Mucosa of rectum (tissue), 2 donors: Measurements from ENCODE around the gene DAB1.

ENCODE experiments used
- H3K27ac ChIP-seq, 2 donors: one replicate each; pipeline ENCODE4 v1.7.0; 2013; ENCODE audit warnings: inconsistent platforms in 2 of 2, low read depth in 2 of 2, low read length in 2 of 2
- H3K27me3 ChIP-seq, 2 donors: one replicate each; pipeline ENCODE4 v1.7.0; 2013; ENCODE audit warnings: low read length in 2 of 2; ENCODE audit not compliant: control insufficient read depth in 2 of 2, insufficient read depth in 2 of 2
- H3K36me3 ChIP-seq, 2 donors: one replicate each; pipeline ENCODE4 v1.7.0; 2013; ENCODE audit warnings: low read length in 2 of 2; ENCODE audit not compliant: control insufficient read depth in 2 of 2, insufficient read depth in 2 of 2
- H3K4me1 ChIP-seq, 2 donors: one replicate each; pipeline ENCODE4 v1.7.0; 2013; ENCODE audit warnings: low read length in 2 of 2, mild to moderate bottlenecking in 1 of 2; ENCODE audit not compliant: control insufficient read depth in 2 of 2, insufficient read depth in 2 of 2
- H3K4me3 ChIP-seq, 2 donors: one replicate each; pipeline ENCODE4 v1.7.0; 2013; ENCODE audit warnings: low read length in 2 of 2
- H3K9ac ChIP-seq, 2 donors: one replicate each; pipeline ENCODE4 v1.7.0; 2013; ENCODE audit warnings: low read length in 2 of 2, low read depth in 1 of 2, mild to moderate bottlenecking in 1 of 2
- H3K9me3 ChIP-seq, 2 donors: one replicate each; pipeline ENCODE4 v1.7.0; 2013; ENCODE audit warnings: low read length in 2 of 2; ENCODE audit not compliant: control insufficient read depth in 2 of 2
- donor health status: healthy.
- donor health status: Normal muscosa, but diverticular disease.

The DAB1 gene

GRCh38 chr1:57311411-57311810 lies 112.4 kb downstream of the DAB1 start:
- Histone ChIP-seq H3K4me3 (no peak overlapping the region), H3K4me1 (peaks cover 0 to 6% of the 10 kb centered on the region in 2 donors), H3K27ac (no peak overlapping the region), H3K9ac (no peak overlapping the region), H3K27me3 (no peaks in the 10 kb centered on the region), H3K36me3 (no peaks in the 10 kb centered on the region), H3K9me3 (no peaks in the 10 kb centered on the region)

- Histone ChIP-seq H3K9ac (no peak overlapping the region), H3K9me3 (no peaks in the 10 kb centered on the region), H3K4me1 (peaks cover 0 to 6% of the 10 kb centered on the region in 2 donors), H3K27me3 (no peaks in the 10 kb centered on the region), H3K36me3 (no peaks in the 10 kb centered on the region), H3K4me3 (no peak overlapping the region), H3K27ac (no peak overlapping the region)
Observed at GRCh38 chr1:57311006-57311405, 112.9 kb downstream of the DAB1 start.

- no peak overlapping the region for H3K9ac ChIP-seq
- peaks cover 0 to 6% of the 10 kb centered on the region in 2 donors for H3K4me1 ChIP-seq
- H3K36me3 ChIP-seq = no peaks in the 10 kb centered on the region
- no peak overlapping the region for H3K27ac ChIP-seq
- no peaks in the 10 kb centered on the region for H3K9me3 ChIP-seq
- H3K4me3 ChIP-seq = no peak overlapping the region
- no peaks in the 10 kb centered on the region for H3K27me3 ChIP-seq
Observed at GRCh38 chr1:57309630-57310029, 114.2 kb downstream of the DAB1 start.

GRCh38 chr1:57307392-57308170 lies 116.3 kb downstream of the DAB1 start:
- peaks cover 0 to 6% of the 10 kb centered on the region in 2 donors for H3K4me1 ChIP-seq
- no peaks in the 10 kb centered on the region for H3K27me3 ChIP-seq
- no peak overlapping the region for H3K4me3 ChIP-seq
- H3K9ac ChIP-seq = no peak overlapping the region
- H3K27ac ChIP-seq = no peak overlapping the region
- no peaks in the 10 kb centered on the region for H3K36me3 ChIP-seq
- H3K9me3 ChIP-seq = no peaks in the 10 kb centered on the region

- Histone ChIP-seq H3K9ac (no peak overlapping the region), H3K4me1 (no peaks in the 10 kb centered on the region), H3K27ac (no peak overlapping the region), H3K4me3 (no peak overlapping the region), H3K36me3 (no peaks in the 10 kb centered on the region), H3K9me3 (no peaks in the 10 kb centered on the region), H3K27me3 (no peaks in the 10 kb centered on the region)
Observed at GRCh38 chr1:57304591-57304990, 119.3 kb downstream of the DAB1 start.

GRCh38 chr1:57302812-57303596 lies 120.9 kb downstream of the DAB1 start:
- no peak overlapping the region for H3K9ac ChIP-seq
- no peaks in the 10 kb centered on the region for H3K9me3 ChIP-seq
- no peaks in the 10 kb centered on the region for H3K4me1 ChIP-seq
- H3K27me3 ChIP-seq = no peaks in the 10 kb centered on the region
- no peak overlapping the region for H3K4me3 ChIP-seq
- H3K36me3 ChIP-seq = no peaks in the 10 kb centered on the region
- no peak overlapping the region for H3K27ac ChIP-seq

GRCh38 chr1:57300186-57300585 lies 123.7 kb downstream of the DAB1 start:
- H3K9ac ChIP-seq = no peak overlapping the region
- no peaks in the 10 kb centered on the region for H3K9me3 ChIP-seq
- H3K36me3 ChIP-seq = no peaks in the 10 kb centered on the region
- no peaks in the 10 kb centered on the region for H3K4me1 ChIP-seq
- H3K4me3 ChIP-seq = no peak overlapping the region
- H3K27ac ChIP-seq = no peak overlapping the region
- no peaks in the 10 kb centered on the region for H3K27me3 ChIP-seq

- H3K4me1 ChIP-seq = no peaks in the 10 kb centered on the region
- no peak overlapping the region for H3K4me3 ChIP-seq
- H3K9ac ChIP-seq = no peak overlapping the region
- no peaks in the 10 kb centered on the region for H3K27me3 ChIP-seq
- no peaks in the 10 kb centered on the region for H3K9me3 ChIP-seq
- no peaks in the 10 kb centered on the region for H3K36me3 ChIP-seq
- H3K27ac ChIP-seq = no peak overlapping the region
Observed at GRCh38 chr1:57296726-57297250, 127.1 kb downstream of the DAB1 start.

GRCh38 chr1:57295326-57295725 lies 128.5 kb downstream of the DAB1 start:
- Histone ChIP-seq H3K4me3 (no peak overlapping the region), H3K36me3 (no peaks in the 10 kb centered on the region), H3K27ac (no peak overlapping the region), H3K4me1 (no peaks in the 10 kb centered on the region), H3K9me3 (no peaks in the 10 kb centered on the region), H3K27me3 (no peaks in the 10 kb centered on the region), H3K9ac (no peak overlapping the region)

- H3K27me3 ChIP-seq = no peaks in the 10 kb centered on the region
- H3K27ac ChIP-seq = no peak overlapping the region
- no peaks in the 10 kb centered on the region for H3K9me3 ChIP-seq
- no peak overlapping the region for H3K9ac ChIP-seq
- no peaks in the 10 kb centered on the region for H3K4me1 ChIP-seq
- no peak overlapping the region for H3K4me3 ChIP-seq
- H3K36me3 ChIP-seq = no peaks in the 10 kb centered on the region
Observed at GRCh38 chr1:57294177-57294576, 129.7 kb downstream of the DAB1 start.
